Subcutaneous adipose tissue (tissue), 4 donors: ENCODE data around the gene ARHGAP6. TPM values are rescaled to one million over a fixed set of nuclear protein-coding genes. Genes with fewer than 3 reads are reported as not detected.

Source experiments
- CTCF ChIP-seq: fragments of 450-650 bp; IDR thresholded peaks from one replicate; pipeline ENCODE4 v1.5.1; 2016; ENCODE audit warnings: low read depth, mild to moderate bottlenecking, control low read depth, antibody characterized with exemption, moderate library complexity
- total RNA-seq, 4 donors: library from RNA; depleted of rRNA; stranded (reverse); fragments of >200 nt; gene quantifications; one replicate each; pipeline ENCODE4 v1.1.0, GENCODE V29; 2016

The ARHGAP6 gene
- total RNA-seq, 4 donors from 2014 or later = 20.7 to 40.3 (median 30.7) TPM

DNA sequence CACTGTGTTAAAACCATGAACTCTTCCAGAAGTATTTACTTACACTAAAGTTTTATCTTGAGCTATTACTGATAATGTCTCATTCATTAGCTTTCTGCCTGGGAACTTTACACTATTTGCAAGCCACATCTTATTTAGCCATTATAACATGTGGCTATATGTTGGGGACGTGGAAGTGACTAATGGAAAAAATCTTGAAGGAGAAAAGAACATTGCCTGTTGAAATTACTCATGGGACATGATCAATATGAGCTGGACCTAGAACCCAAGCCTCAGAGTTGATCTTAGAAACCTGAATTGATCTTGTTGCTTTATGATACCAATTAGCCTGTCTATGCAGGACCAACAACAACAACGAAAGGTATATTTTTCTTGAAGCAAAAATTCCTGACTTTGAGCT, 22.5 kb upstream of the ARHGAP6 start:
- no peak for TF ChIP-seq CTCF

DNA sequence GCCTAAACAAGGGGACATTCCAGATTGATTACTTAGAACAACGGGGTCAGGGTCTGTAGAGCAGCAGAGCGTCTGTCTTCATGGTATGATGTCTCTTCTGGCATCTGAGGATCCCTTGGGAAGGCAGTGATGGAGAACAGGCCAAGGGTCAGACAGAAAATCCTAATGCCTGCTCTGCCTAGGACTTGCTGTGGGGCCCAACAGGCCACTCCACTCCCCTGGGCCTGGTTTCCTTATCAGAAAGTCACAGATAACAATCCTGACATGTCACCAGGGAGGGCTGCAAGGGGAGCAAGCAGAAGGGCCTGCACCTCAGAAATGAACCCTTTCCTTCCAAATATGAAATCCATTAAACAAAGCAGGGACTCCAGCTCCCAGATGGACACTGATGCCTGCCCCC, 21.4 kb upstream of the ARHGAP6 start:
- no peak for TF ChIP-seq CTCF

- TF ChIP-seq CTCF = no peak
Measured at GRCh38 chrX:11683057-11683456, 17.3 kb upstream of the ARHGAP6 start.

DNA sequence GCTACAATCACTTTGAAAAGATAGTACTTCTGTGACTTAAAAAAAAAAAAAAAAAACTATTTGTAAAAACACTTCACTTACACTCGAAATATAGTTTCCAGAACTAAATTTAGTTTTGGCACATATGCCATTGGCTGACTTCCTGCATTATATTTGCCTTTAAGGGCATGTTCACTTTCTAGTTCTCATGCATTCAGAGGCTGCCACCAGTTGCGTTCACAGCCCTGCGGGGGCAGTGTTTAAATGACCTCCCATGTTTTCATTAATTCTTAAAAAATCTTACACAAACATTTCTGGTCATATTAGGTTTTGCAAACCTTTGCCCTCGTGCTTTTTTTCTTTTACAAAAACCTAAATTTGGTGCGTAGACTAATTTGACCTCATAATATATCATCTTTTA, 12.4 kb upstream of the ARHGAP6 start:
- TF ChIP-seq CTCF = no peak

DNA sequence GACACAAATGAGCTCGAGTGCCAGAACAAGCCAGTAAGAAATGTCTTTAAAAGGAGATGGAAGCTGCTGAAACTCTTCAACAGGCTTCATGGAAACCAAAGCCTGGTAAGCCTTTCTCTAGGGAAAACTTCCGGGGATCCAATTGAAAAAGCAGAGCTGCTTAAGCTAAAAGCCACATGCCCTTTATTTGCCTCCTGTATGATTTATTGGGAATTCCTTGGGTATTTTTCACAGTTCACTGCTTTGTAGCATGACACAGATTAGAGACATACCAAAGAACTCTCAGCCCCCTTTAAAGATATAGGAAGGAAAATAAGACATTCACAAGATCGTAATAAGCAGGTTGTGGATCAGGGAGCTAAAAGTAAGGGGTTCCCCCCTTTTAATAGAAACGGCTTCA, 6.5 kb upstream of the ARHGAP6 start:
- TF ChIP-seq CTCF = no peak

- TF ChIP-seq CTCF = no peak
Measured at GRCh38 chrX:11670316-11670715, 4.6 kb upstream of the ARHGAP6 start.

DNA sequence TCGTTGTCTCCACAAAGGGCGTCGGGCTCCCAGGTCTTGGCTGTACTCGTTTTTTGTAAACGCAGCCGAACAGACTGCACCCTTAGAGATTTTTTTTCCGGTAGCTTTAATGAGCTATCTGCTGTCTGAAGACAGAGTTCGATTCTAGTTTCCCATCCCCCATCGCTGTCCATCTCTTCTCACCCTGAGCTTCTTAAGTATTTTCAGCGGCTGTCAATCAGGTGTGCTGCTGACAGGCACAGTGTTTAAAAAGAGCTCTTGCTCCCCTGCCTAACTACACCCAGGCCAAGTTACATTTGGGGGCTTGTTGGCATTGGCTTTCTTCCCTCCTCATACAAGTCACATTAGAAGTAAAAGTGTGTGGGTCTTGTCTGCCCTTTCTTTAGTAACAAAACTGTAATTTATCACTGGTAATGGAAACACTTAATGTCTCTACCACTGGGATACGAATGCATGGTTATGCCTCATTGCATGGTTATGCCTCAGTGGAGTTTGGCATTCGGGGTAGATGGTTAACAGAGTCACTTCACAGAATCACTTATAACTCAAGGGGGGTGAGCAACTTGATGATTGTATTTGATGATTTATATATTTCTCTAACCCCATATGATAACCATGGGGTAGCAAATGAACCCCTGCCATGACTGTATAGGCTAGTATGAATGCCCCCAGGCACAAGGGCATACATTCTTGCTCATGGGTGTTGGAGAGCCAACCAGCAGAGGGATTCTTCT, 1.4 kb upstream of the ARHGAP6 start:
- no peak for TF ChIP-seq CTCF
